AG10803 (cell line): ENCODE data around the gene PHACTR1.
A peak's percentile ranks its signal among the peaks of the same experiment; 100 is the strongest.

ENCODE experiments used
- DNase-seq: peaks from one replicate; pipeline ENCODE4 v3.0.0; 2010; ENCODE audit warnings: low read depth
- H3K4me3 ChIP-seq: 2 replicates; pipeline ENCODE4 v1.5.1; 2011; ENCODE audit warnings: mild to moderate bottlenecking, low read length, control low read depth
- CTCF ChIP-seq: conservative IDR thresholded peaks from 2 replicates; pipeline ENCODE4 v1.5.1; 2011; ENCODE audit warnings: mild to moderate bottlenecking, low read length, control low read depth, inconsistent platforms

Gene PHACTR1

GRCh38 chr6:12895721-12896120 is 179.2 kb downstream of the PHACTR1 start:
- no peak for TF ChIP-seq CTCF
- no peak for DNase-seq
- H3K4me3 ChIP-seq = no peak overlapping the region

GRCh38 chr6:12896208-12896733 is 179.7 kb downstream of the PHACTR1 start:
- no peak for TF ChIP-seq CTCF
- no peak for DNase-seq
- H3K4me3 ChIP-seq = no peak overlapping the region

- no peak for TF ChIP-seq CTCF
- DNase-seq = no peak
- no peak overlapping the region for H3K4me3 ChIP-seq
Measured at GRCh38 chr6:12898603-12899002, 182.0 kb downstream of the PHACTR1 start.

GRCh38 chr6:12899046-12899833 is 182.7 kb downstream of the PHACTR1 start:
- TF ChIP-seq CTCF = peak; percentile 12; the same call in 1 of the 2 replicates
- no peak for DNase-seq
- H3K4me3 ChIP-seq = no peak overlapping the region

- H3K4me3 ChIP-seq = no peak overlapping the region
- no peak for TF ChIP-seq CTCF
- no peak for DNase-seq
Measured at GRCh38 chr6:12903246-12903645, 186.7 kb downstream of the PHACTR1 start.

- 0 out of 2 replicates have a peak, but pooled peaks have one; percentile 11 for TF ChIP-seq CTCF
- no peak overlapping the region for H3K4me3 ChIP-seq
- DNase-seq = no peak
Measured at GRCh38 chr6:12909833-12910232, 193.3 kb downstream of the PHACTR1 start.

GRCh38 chr6:12911427-12911826 is 194.9 kb downstream of the PHACTR1 start:
- peak; percentile 63 for DNase-seq
- H3K4me3 ChIP-seq = no peak overlapping the region
- TF ChIP-seq CTCF = peak; percentile 71
